CD4-positive, alpha-beta T cell treated with Interleukin-15 for 4 hours (primary cell): Measurements from ENCODE around the gene GPRC5A.
A peak's percentile ranks its signal among the peaks of the same experiment; 100 is the strongest.

Source experiments
- DNase-seq: peaks from one replicate; pipeline ENCODE4 v3.0.0-alpha.2; 2020; ENCODE audit warnings: low spot score

Gene GPRC5A

DNA sequence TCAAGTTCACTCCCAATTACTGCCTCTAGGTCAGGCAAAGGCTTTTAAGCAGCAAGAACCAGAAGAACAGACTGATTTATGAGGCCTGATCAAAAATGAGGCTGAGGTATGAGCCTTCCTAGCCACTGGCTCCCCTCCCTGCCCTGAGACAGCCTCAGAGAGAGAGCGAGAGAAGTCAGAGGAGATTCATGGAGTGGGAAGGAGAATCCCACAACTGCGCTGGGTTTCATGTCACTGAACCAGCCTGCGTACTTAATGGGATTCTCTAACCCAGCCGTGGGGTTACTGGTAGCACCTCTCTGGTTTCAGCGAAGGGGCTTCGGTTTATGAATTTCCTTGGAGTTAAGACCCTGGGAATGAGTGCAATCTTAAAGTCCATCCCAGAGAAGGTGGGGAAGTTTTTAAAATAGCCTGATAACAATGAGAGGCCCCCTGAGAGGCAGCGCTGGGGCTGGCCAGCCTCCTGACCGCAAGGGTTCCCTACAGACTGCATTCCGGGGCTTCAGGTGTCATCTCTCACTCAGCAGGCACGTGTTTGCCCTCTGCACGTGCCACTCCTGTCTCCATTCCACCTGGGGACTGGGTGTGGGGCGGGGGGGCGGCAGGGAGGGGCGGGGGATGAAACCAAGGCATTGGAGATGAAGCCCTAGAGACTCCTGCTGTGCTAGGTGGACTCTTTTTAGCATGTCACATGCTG, 6.1 kb upstream of the GPRC5A start:
- no peak for DNase-seq

DNA sequence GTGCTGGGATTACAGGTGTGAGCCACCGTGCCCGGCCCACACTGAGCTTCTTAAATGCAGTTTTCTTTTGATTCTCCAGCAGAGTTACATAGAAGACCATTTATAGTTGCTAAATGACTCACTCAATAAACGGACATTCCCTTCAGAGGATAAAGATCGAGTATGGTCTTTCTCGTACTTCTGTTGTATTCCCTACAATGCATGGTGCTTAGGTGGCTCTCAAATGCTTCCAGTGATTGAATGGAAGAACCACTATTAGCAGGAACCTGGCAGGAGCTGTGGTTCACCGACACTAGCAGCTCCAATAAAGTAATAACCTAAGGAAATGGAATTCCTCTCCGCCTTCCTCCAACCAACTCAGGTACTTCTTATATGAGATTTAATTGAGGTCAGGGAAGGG, 3.9 kb upstream of the GPRC5A start:
- DNase-seq = no peak

DNA sequence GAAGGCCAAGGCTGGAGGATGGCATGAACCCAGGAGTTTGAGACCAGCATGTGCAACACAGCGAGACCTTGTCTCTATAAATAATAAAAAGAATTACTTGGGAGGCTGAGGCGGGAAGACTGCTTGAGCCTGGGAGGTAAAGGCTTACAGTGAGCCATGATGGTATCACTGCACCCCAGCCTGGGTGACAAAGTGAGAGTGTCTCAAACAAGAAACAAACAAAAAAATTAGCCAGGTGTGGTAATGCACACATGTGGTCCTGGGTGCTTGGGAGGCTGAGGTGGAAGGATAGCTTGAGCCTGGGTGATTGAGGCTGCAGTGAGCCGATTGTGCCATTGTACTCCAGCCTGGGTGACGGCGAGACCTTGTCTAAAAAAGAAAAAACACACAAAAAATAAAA, 1.7 kb upstream of the GPRC5A start:
- DNase-seq = no peak

- DNase-seq = peak; percentile 14
Observed at GRCh38 chr12:12890543-12891079, 751 bp upstream of the GPRC5A start.

- DNase-seq = no peak
Observed at GRCh38 chr12:12891881-12892355, 556 bp downstream of the GPRC5A start.

- DNase-seq = no peak
Observed at GRCh38 chr12:12892681-12893141, 1.3 kb downstream of the GPRC5A start.

DNA sequence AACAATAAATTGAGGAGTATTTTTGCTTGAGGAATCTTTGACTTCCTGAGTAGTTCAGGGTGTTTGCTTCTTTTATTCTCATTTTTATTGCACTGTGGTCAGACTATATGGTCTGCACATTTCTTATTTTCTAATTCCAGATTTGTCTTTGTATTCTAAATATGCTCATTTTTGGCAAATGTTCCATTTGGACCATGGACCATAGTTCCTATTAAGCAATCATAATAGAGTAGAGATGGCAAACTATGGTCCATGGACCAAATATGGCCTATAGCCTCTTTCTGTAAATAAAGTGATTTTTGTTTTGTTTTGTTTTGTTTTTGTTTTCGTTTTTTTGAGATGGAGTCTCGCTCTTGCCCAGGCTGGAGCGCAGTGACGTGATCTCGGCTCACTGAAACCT, 2.1 kb downstream of the GPRC5A start:
- DNase-seq = no peak

- DNase-seq = no peak
Observed at GRCh38 chr12:12896260-12896659, 4.9 kb downstream of the GPRC5A start.

GRCh38 chr12:12897302-12897701, 5.9 kb downstream of the GPRC5A start:
- DNase-seq = no peak

GRCh38 chr12:12898136-12898717, 6.9 kb downstream of the GPRC5A start:
- DNase-seq = no peak

GRCh38 chr12:12898911-12899511, 7.6 kb downstream of the GPRC5A start:
- no peak for DNase-seq

GRCh38 chr12:12899530-12900380, 8.4 kb downstream of the GPRC5A start:
- DNase-seq = no peak

GRCh38 chr12:12900786-12901157, 9.4 kb downstream of the GPRC5A start:
- DNase-seq = no peak

- DNase-seq = no peak
Observed at GRCh38 chr12:12901158-12901791, 9.9 kb downstream of the GPRC5A start.

DNA sequence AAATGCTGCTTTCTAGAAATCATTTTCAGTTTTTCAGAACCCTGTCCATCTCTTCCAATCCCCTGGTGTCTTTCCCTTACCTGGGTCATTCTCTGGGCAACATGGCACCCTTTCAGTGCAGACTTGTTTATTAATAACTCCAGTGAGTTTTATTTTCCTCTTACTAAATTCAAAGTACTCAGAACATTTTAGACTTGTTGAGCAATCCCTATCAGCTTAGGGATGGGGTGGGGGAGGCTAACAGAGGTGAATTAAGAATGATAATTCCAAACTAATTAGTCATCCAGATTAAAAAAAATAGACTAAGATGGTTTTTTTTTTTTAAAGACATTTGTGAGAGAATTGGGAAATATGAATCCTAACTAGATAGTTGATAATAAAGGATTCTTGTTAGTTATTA, 10.7 kb downstream of the GPRC5A start:
- no peak for DNase-seq

GRCh38 chr12:12903642-12904609, 12.6 kb downstream of the GPRC5A start:
- DNase-seq = no peak

DNA sequence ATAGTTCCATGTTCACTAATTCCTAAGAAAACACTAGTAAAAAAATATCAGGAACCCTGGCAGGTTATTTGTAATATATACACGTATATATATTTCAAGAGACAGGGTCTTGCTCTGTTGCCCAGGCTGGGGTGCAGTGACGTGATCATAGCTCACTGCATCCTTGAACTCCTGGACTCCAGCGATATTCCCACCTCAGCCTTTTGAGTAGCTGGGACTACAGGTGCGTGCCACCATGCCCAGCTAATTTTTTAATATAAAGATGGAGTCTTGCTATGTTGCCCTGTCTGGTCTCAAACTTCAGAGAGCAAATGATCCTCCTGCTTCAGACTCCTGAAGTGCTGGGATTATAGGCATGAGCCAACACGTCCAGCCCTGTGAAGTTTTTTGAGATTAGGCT, 16.2 kb downstream of the GPRC5A start:
- no peak for DNase-seq

DNA sequence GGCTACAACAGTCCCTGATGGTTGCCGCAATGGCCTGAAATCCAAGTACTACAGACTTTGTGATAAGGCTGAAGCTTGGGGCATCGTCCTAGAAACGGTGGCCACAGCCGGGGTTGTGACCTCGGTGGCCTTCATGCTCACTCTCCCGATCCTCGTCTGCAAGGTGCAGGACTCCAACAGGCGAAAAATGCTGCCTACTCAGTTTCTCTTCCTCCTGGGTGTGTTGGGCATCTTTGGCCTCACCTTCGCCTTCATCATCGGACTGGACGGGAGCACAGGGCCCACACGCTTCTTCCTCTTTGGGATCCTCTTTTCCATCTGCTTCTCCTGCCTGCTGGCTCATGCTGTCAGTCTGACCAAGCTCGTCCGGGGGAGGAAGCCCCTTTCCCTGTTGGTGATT, 16.9 kb downstream of the GPRC5A start:
- DNase-seq = no peak

GRCh38 chr12:12908711-12909110, 17.3 kb downstream of the GPRC5A start:
- DNase-seq = no peak

GRCh38 chr12:12909228-12909994, 18.0 kb downstream of the GPRC5A start:
- DNase-seq = no peak
